ENCODE measurements around the gene ATP13A4. TPM values are rescaled to one million over a fixed set of nuclear protein-coding genes. Genes with fewer than 3 reads are reported as not detected.

ATP13A4 gene
- total and polyA plus RNA-seq, 4 donors, result 0.10 to 0.15 TPM; not detected in 2

- intact Hi-C loops (cut with DNase I), result no loop called here
- Histone ChIP-seq H3K9me3 (ENCODE audit: control insufficient read depth, low read length) (peaks cover 1% of the 10 kb centered on the region), H3K27ac (ENCODE audit: low read depth in 1 of 2, low read length in 2 of 2) (no peak overlapping the region), H3K4me1 (ENCODE audit: control insufficient read depth in 1 of 2, insufficient read depth in 2 of 2, low read length in 2 of 2) (no peaks in the 10 kb centered on the region), H3K36me3 (ENCODE audit: control insufficient read depth in 1 of 2, insufficient read depth in 2 of 2, low read length in 1 of 2) (no peaks in the 10 kb centered on the region), H3K4me3 (ENCODE audit: low read length in 2 of 2) (no peak overlapping the region), H3K27me3 (ENCODE audit: control insufficient read depth in 1 of 2, insufficient read depth in 2 of 2, low read length in 1 of 2) (no peaks in the 10 kb centered on the region)
- 81% methylated on average over 6 of the region's 6 CpGs for WGBS, 2 donors
- DNase-seq (no peak), ATAC-seq (ENCODE audit: low FRiP score) (no peak)
Observed at GRCh38 chr3:193496658-193497057, 58.0 kb downstream of the ATP13A4 start.

GRCh38 chr3:193491026-193491425, 63.7 kb downstream of the ATP13A4 start:
- DNase-seq (no peak), ATAC-seq (ENCODE audit: low FRiP score) (no peak)
- Histone ChIP-seq H3K27ac (ENCODE audit: low read depth in 1 of 2, low read length in 2 of 2) (no peak overlapping the region), H3K27me3 (ENCODE audit: control insufficient read depth in 1 of 2, insufficient read depth in 2 of 2, low read length in 1 of 2) (no peaks in the 10 kb centered on the region), H3K4me1 (ENCODE audit: control insufficient read depth in 1 of 2, insufficient read depth in 2 of 2, low read length in 2 of 2) (no peaks in the 10 kb centered on the region), H3K36me3 (ENCODE audit: control insufficient read depth in 1 of 2, insufficient read depth in 2 of 2, low read length in 1 of 2) (no peaks in the 10 kb centered on the region), H3K4me3 (ENCODE audit: low read length in 2 of 2) (no peak overlapping the region), H3K9me3 (ENCODE audit: control insufficient read depth, low read length) (no peaks in the 10 kb centered on the region)
- 93 to 96% methylated on average over 1 of the region's 1 CpG for WGBS, 2 donors
- intact Hi-C loops (cut with DNase I), result no loop called here

GRCh38 chr3:193490580-193490979, 64.1 kb downstream of the ATP13A4 start:
- H3K36me3 ChIP-seq (ENCODE audit: control insufficient read depth in 1 of 2, insufficient read depth in 2 of 2, low read length in 1 of 2), result no peaks in the 10 kb centered on the region
- no peaks in the 10 kb centered on the region for H3K4me1 ChIP-seq (ENCODE audit: control insufficient read depth in 1 of 2, insufficient read depth in 2 of 2, low read length in 2 of 2)
- no peaks in the 10 kb centered on the region for H3K9me3 ChIP-seq (ENCODE audit: control insufficient read depth, low read length)
- ATAC-seq (ENCODE audit: low FRiP score) (no peak), DNase-seq (no peak)
- intact Hi-C loops (cut with DNase I), result no loop called here
- H3K27ac ChIP-seq (ENCODE audit: low read depth in 1 of 2, low read length in 2 of 2), result no peak overlapping the region
- 65 to 67% methylated on average over 4 of the region's 4 CpGs for WGBS, 2 donors
- H3K4me3 ChIP-seq (ENCODE audit: low read length in 2 of 2), result no peak overlapping the region
- H3K27me3 ChIP-seq (ENCODE audit: control insufficient read depth in 1 of 2, insufficient read depth in 2 of 2, low read length in 1 of 2), result no peaks in the 10 kb centered on the region

DNA sequence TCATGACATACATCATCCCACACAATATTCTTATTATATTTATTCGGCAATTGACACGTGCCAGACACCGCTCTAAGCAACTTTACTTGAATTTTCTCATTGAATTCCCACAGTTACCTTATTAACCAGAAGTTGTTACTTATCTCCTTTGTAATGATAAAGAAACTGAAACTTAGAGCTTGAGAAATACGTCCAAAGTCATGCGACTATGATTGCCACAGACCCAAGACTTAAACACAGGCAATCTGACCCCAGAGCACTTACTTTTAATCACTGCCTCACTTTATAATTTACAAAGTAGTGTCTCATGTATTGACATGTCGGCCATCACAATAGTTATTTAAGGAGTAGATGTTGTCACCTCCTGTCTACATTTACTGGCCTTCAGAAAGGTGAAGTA, 64.7 kb downstream of the ATP13A4 start:
- no peak for DNase-seq
- Histone ChIP-seq H3K4me3 (ENCODE audit: low read length in 2 of 2) (no peak overlapping the region), H3K27me3 (ENCODE audit: control insufficient read depth in 1 of 2, insufficient read depth in 2 of 2, low read length in 1 of 2) (no peaks in the 10 kb centered on the region), H3K36me3 (ENCODE audit: control insufficient read depth in 1 of 2, insufficient read depth in 2 of 2, low read length in 1 of 2) (no peaks in the 10 kb centered on the region), H3K27ac (ENCODE audit: low read depth in 1 of 2, low read length in 2 of 2) (no peak overlapping the region), H3K9me3 (ENCODE audit: control insufficient read depth, low read length) (no peaks in the 10 kb centered on the region), H3K4me1 (ENCODE audit: control insufficient read depth in 1 of 2, insufficient read depth in 2 of 2, low read length in 2 of 2) (no peaks in the 10 kb centered on the region)
- 83 to 89% methylated on average over 6 of the region's 6 CpGs for WGBS, 2 donors
- intact Hi-C loops (cut with DNase I), result no loop called here
- ATAC-seq (ENCODE audit: low FRiP score), result no peak

DNA sequence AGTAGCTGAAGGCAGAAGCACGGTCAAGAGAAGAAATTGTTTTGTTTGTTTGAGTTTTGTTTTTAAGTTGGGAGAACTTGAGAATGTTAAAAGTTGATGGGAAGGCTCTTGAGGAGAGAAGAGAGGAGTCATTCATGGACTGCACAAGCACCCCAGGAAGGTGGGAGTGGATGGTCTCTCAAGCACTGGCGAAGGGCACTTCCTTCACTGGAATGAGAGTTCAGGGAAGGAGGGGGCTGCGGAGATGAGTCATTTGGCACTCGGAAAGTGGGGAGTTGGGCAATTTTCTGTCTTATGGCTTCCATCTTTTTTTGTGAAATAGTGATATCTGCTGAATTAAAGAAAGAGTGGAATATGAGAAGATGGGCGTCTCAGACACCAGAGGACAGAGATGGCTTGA, 66.0 kb downstream of the ATP13A4 start:
- H3K4me1 ChIP-seq (ENCODE audit: control insufficient read depth in 1 of 2, insufficient read depth in 2 of 2, low read length in 2 of 2), result no peaks in the 10 kb centered on the region
- no peaks in the 10 kb centered on the region for H3K36me3 ChIP-seq (ENCODE audit: control insufficient read depth in 1 of 2, insufficient read depth in 2 of 2, low read length in 1 of 2)
- DNase-seq, result no peak
- 87 to 89% methylated on average over 5 of the region's 5 CpGs for WGBS, 2 donors
- no peak for ATAC-seq (ENCODE audit: low FRiP score)
- no peak overlapping the region for H3K4me3 ChIP-seq (ENCODE audit: low read length in 2 of 2)
- intact Hi-C loops (cut with DNase I), result no loop called here
- no peak overlapping the region for H3K27ac ChIP-seq (ENCODE audit: low read depth in 1 of 2, low read length in 2 of 2)
- H3K27me3 ChIP-seq (ENCODE audit: control insufficient read depth in 1 of 2, insufficient read depth in 2 of 2, low read length in 1 of 2), result no peaks in the 10 kb centered on the region
- H3K9me3 ChIP-seq (ENCODE audit: control insufficient read depth, low read length), result no peaks in the 10 kb centered on the region

DNA sequence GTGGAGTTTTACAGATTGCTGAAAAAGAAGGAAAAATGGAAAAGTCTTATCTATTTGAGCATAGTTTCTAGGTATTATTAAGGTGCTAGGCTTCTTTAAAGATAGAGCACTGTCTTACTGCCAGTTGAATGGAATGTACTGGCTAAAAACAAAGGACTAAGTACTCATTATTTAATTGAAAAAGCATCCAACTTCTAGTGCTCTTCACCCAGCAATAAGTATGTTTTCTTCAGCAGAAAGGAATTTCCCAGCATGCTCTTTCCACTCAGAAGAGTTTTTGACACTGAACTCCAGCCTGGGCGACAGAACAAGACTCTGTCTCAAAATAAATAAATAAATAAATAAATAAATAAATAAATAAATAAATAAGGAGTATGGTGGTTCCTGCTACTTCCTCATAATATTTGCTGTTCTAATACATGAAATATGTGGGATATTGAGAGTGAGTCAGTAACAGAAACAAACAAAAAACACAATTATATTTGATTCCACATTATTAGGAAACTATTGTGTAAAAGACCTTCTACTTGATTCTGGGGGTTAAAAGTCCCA, 70.6 kb downstream of the ATP13A4 start:
- ATAC-seq (ENCODE audit: low FRiP score) (no peak), DNase-seq (no peak)
- Histone ChIP-seq H3K9me3 (ENCODE audit: control insufficient read depth, low read length) (no peaks in the 10 kb centered on the region), H3K27ac (ENCODE audit: low read depth in 1 of 2, low read length in 2 of 2) (no peak overlapping the region), H3K4me3 (ENCODE audit: low read length in 2 of 2) (no peak overlapping the region), H3K36me3 (ENCODE audit: control insufficient read depth in 1 of 2, insufficient read depth in 2 of 2, low read length in 1 of 2) (no peaks in the 10 kb centered on the region), H3K4me1 (ENCODE audit: control insufficient read depth in 1 of 2, insufficient read depth in 2 of 2, low read length in 2 of 2) (no peaks in the 10 kb centered on the region), H3K27me3 (ENCODE audit: control insufficient read depth in 1 of 2, insufficient read depth in 2 of 2, low read length in 1 of 2) (no peaks in the 10 kb centered on the region)
- intact Hi-C loops (cut with DNase I), result no loop called here
- 18 to 22% methylated on average over 1 of the region's 1 CpG for WGBS, 2 donors

- no peak overlapping the region for H3K27ac ChIP-seq (ENCODE audit: low read depth in 1 of 2, low read length in 2 of 2)
- H3K36me3 ChIP-seq (ENCODE audit: control insufficient read depth in 1 of 2, insufficient read depth in 2 of 2, low read length in 1 of 2), result no peaks in the 10 kb centered on the region
- intact Hi-C loops (cut with DNase I), result no loop called here
- 31 to 53% methylated on average over 1 of the region's 1 CpG for WGBS, 2 donors
- H3K9me3 ChIP-seq (ENCODE audit: control insufficient read depth, low read length), result no peaks in the 10 kb centered on the region
- no peak overlapping the region for H3K4me3 ChIP-seq (ENCODE audit: low read length in 2 of 2)
- no peaks in the 10 kb centered on the region for H3K4me1 ChIP-seq (ENCODE audit: control insufficient read depth in 1 of 2, insufficient read depth in 2 of 2, low read length in 2 of 2)
- H3K27me3 ChIP-seq (ENCODE audit: control insufficient read depth in 1 of 2, insufficient read depth in 2 of 2, low read length in 1 of 2), result no peaks in the 10 kb centered on the region
- ATAC-seq (ENCODE audit: low FRiP score) (no peak), DNase-seq (no peak)
Observed at GRCh38 chr3:193481436-193481835, 73.3 kb downstream of the ATP13A4 start.

DNA sequence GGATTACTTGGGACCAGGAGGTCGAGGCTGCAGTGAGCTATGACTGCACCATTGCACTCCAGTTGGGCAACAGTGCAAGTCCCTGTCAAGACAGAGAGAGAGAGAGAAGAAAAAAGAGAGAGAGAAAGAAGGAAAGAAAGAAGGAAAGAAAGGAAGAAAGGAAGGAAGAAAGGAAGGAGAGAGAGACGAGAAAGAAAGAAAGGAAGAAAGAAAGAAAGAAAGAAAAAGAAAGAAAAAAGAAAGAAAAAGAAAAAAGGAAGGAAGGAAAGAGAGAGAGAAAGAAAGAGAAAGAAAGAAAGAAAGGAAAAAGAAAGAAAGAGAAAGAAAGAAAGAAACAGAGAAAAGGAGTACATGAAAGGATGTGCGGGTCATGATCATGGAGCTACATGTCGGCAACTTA, 80.2 kb downstream of the ATP13A4 start:
- no peak for ATAC-seq (ENCODE audit: low FRiP score)
- WGBS, 2 donors, result 86 to 89% methylated on average over 4 of the region's 4 CpGs

GRCh38 chr3:193470710-193471109, 84.0 kb downstream of the ATP13A4 start:
- H3K27me3 ChIP-seq (ENCODE audit: control insufficient read depth in 1 of 2, insufficient read depth in 2 of 2, low read length in 1 of 2), result no peaks in the 10 kb centered on the region
- 36 to 48% methylated on average over 6 of the region's 6 CpGs for WGBS, 2 donors
- no peak for DNase-seq

More for the DNA sequence above, 80.2 kb downstream of the ATP13A4 start:
- Histone ChIP-seq H3K27me3 (ENCODE audit: control insufficient read depth in 1 of 2, insufficient read depth in 2 of 2, low read length in 1 of 2) (no peaks in the 10 kb centered on the region), H3K36me3 (ENCODE audit: control insufficient read depth in 1 of 2, insufficient read depth in 2 of 2, low read length in 1 of 2) (no peaks in the 10 kb centered on the region), H3K4me3 (ENCODE audit: low read length in 2 of 2) (no peak overlapping the region), H3K9me3 (ENCODE audit: control insufficient read depth, low read length) (no peaks in the 10 kb centered on the region), H3K4me1 (ENCODE audit: control insufficient read depth in 1 of 2, insufficient read depth in 2 of 2, low read length in 2 of 2) (no peaks in the 10 kb centered on the region), H3K27ac (ENCODE audit: low read depth in 1 of 2, low read length in 2 of 2) (no peak overlapping the region)
- no peak for DNase-seq
- intact Hi-C loops (cut with DNase I), result no loop called here

More at GRCh38 chr3:193470710-193471109, 84.0 kb downstream of the ATP13A4 start:
- H3K4me3 ChIP-seq (ENCODE audit: low read length in 2 of 2), result no peak overlapping the region
- intact Hi-C loops (cut with DNase I), result no loop called here
- no peak for ATAC-seq (ENCODE audit: low FRiP score)
- peaks cover 0 to 1% of the 10 kb centered on the region in 2 donors for H3K4me1 ChIP-seq (ENCODE audit: control insufficient read depth in 1 of 2, insufficient read depth in 2 of 2, low read length in 2 of 2)
- H3K36me3 ChIP-seq (ENCODE audit: control insufficient read depth in 1 of 2, insufficient read depth in 2 of 2, low read length in 1 of 2), result no peaks in the 10 kb centered on the region
- H3K27ac ChIP-seq (ENCODE audit: low read depth in 1 of 2, low read length in 2 of 2), result no peak overlapping the region
- H3K9me3 ChIP-seq (ENCODE audit: control insufficient read depth, low read length), result no peaks in the 10 kb centered on the region
